GM12801 (cell line): ENCODE results near the gene BAIAP2.

Experiments
- CTCF ChIP-seq: IDR thresholded peaks from one replicate; pipeline ENCODE4 v1.5.1; 2011; ENCODE audit warnings: control low read depth; ENCODE audit not compliant: insufficient read length; ENCODE audit errors: extremely low read depth

The BAIAP2 gene

GRCh38 chr17:81039096-81039495, 4.1 kb downstream of the BAIAP2 start:
- TF ChIP-seq CTCF, result no peak

GRCh38 chr17:81039854-81040758, 5.2 kb downstream of the BAIAP2 start:
- TF ChIP-seq CTCF, result no peak

GRCh38 chr17:81040791-81041337, 5.9 kb downstream of the BAIAP2 start:
- TF ChIP-seq CTCF, result no peak

GRCh38 chr17:81042606-81043005, 7.7 kb downstream of the BAIAP2 start:
- TF ChIP-seq CTCF, result no peak

- TF ChIP-seq CTCF, result no peak
These were observed 8.4 kb downstream of the BAIAP2 start for GRCh38 chr17:81043319-81043724.

GRCh38 chr17:81043725-81044427, 8.9 kb downstream of the BAIAP2 start:
- no peak for TF ChIP-seq CTCF

- no peak for TF ChIP-seq CTCF
These were observed 9.4 kb downstream of the BAIAP2 start for GRCh38 chr17:81044428-81044763.
